ENCODE data around the gene COL27A1. TPM values are rescaled to one million over a fixed set of nuclear protein-coding genes. Genes with fewer than 3 reads are reported as not detected.

The COL27A1 gene
- total RNA-seq, 1 donor from 2014 or later, result 51.0 TPM

- DNase-seq (ENCODE audit: low spot score) (no peak), ATAC-seq (no peak)
Measured at GRCh38 chr9:114218264-114219120, 63.2 kb downstream of the COL27A1 start.

- DNase-seq (ENCODE audit: low spot score) (no peak), ATAC-seq (no peak)
Measured at GRCh38 chr9:114220061-114220541, 64.8 kb downstream of the COL27A1 start.

GRCh38 chr9:114221706-114222465 lies 66.5 kb downstream of the COL27A1 start:
- ATAC-seq (no peak), DNase-seq (ENCODE audit: low spot score) (no peak)

- ATAC-seq (peak; percentile 83), DNase-seq (ENCODE audit: low spot score) (no peak)
Measured at GRCh38 chr9:114223564-114224246, 68.4 kb downstream of the COL27A1 start.

- peak; percentile 73 for ATAC-seq
- no peak for DNase-seq (ENCODE audit: low spot score)
Measured at GRCh38 chr9:114224247-114224610, 68.9 kb downstream of the COL27A1 start.

GRCh38 chr9:114225561-114226212 lies 70.3 kb downstream of the COL27A1 start:
- no peak for DNase-seq (ENCODE audit: low spot score)
- ATAC-seq, result no peak

- DNase-seq (ENCODE audit: low spot score), result no peak
- no peak for ATAC-seq
Measured at GRCh38 chr9:114226246-114227055, 71.1 kb downstream of the COL27A1 start.

GRCh38 chr9:114227288-114228015 lies 72.1 kb downstream of the COL27A1 start:
- ATAC-seq (no peak), DNase-seq (ENCODE audit: low spot score) (no peak)

GRCh38 chr9:114228016-114228808 lies 72.9 kb downstream of the COL27A1 start:
- DNase-seq (ENCODE audit: low spot score) (no peak), ATAC-seq (no peak)

GRCh38 chr9:114229295-114229694 lies 74.0 kb downstream of the COL27A1 start:
- no peak for ATAC-seq

GRCh38 chr9:114230068-114230467 lies 74.7 kb downstream of the COL27A1 start:
- DNase-seq (ENCODE audit: low spot score) (no peak), ATAC-seq (no peak)

More at GRCh38 chr9:114229295-114229694, 74.0 kb downstream of the COL27A1 start:
- no peak for DNase-seq (ENCODE audit: low spot score)

- DNase-seq (ENCODE audit: low spot score) (no peak), ATAC-seq (no peak)
Measured at GRCh38 chr9:114231273-114231672, 75.9 kb downstream of the COL27A1 start.

GRCh38 chr9:114231719-114232449 lies 76.5 kb downstream of the COL27A1 start:
- no peak for DNase-seq (ENCODE audit: low spot score)
- ATAC-seq, result no peak

GRCh38 chr9:114233491-114234185 lies 78.3 kb downstream of the COL27A1 start:
- ATAC-seq (no peak), DNase-seq (ENCODE audit: low spot score) (no peak)

GRCh38 chr9:114235033-114235661 lies 79.8 kb downstream of the COL27A1 start:
- DNase-seq (ENCODE audit: low spot score) (no peak), ATAC-seq (no peak)

GRCh38 chr9:114236391-114237138 lies 81.2 kb downstream of the COL27A1 start:
- DNase-seq (ENCODE audit: low spot score) (no peak), ATAC-seq (no peak)

Data from left lobe of liver (tissue), 2 donors.